Jurkat, Clone E6-1 (cell line): ENCODE measurements around the gene IGF2R. TPM values are rescaled to one million over a fixed set of nuclear protein-coding genes. Genes with fewer than 3 reads are reported as not detected.
A peak's percentile ranks its signal among the peaks of the same experiment; 100 is the strongest.
"Not testable (repeated sequence)": the region's sequence is repeated elsewhere in the genome, so short reads cannot be mapped to it uniquely, and the experiment has no call there.

Source experiments
- DNase-seq: peaks from one replicate; pipeline ENCODE4 v3.0.0-alpha.2; 2011; ENCODE audit warnings: low read depth, low spot score
- H3K4me3 ChIP-seq: 2 replicates; pipeline ENCODE4 v1.5.1; 2011; ENCODE audit warnings: mild to moderate bottlenecking, low read length, control low read depth, moderate library complexity
- polyA plus RNA-seq: library from polyadenylated mRNA; unstranded; fragments of >200 nt; gene quantifications from one replicate; pipeline ENCODE4 v1.2.1, GENCODE V29; 2012; ENCODE audit warnings: missing spikeins; ENCODE audit not compliant: insufficient read length, insufficient read depth

Gene IGF2R
- polyA plus RNA-seq: 53.7 TPM

GRCh38 chr6:159968295-159969203, at the start of gene IGF2R:
Gene IGF2R (plus strand): TSS chr6:159969082. CDS start chr6:159969247, 165 bp downstream.
- peak; percentile 83 for DNase-seq
- H3K4me3 ChIP-seq: peak within 1 kb of the TSS; percentile 78

DNA sequence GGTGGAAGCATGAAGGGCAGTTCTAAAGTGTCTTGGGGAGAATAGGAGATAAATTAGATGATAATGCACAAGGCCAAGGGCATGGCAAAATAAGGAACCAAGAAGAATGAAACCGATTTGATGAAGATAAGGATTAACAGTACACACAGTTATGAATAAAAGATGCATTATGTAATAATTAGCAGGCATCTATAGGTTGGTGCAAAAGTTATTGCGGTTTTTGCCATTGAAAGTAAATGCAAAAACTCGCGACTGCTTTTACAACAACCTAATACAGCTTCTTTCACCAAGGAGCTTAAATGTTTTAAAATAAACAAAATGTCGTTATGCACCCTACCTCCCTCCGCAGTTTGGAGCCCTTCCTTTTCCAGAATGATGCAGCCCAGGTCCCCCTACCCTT, 49.1 kb upstream of the IGF2R start:
- no peak for DNase-seq
- no peak overlapping the region for H3K4me3 ChIP-seq

DNA sequence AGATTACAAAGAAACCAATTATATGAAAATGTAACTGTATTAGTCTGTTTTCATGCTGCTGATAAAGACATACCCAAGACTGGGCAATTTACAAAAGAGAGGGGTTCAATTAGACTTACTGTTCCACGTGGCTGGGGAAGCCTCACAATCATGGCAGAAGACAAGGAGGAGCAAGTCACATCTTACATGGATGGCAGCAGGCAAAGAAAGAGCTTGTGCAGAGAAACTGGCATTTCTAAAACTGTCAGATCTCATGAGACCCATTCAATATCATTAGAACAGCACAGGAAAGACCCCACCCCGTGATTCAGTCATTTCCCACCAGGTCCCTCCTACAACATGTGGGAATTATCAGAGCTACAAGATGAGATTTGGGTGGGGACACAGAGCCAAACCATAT, 44.7 kb upstream of the IGF2R start:
- DNase-seq, H3K4me3 ChIP-seq: not testable (repeated sequence)

DNA sequence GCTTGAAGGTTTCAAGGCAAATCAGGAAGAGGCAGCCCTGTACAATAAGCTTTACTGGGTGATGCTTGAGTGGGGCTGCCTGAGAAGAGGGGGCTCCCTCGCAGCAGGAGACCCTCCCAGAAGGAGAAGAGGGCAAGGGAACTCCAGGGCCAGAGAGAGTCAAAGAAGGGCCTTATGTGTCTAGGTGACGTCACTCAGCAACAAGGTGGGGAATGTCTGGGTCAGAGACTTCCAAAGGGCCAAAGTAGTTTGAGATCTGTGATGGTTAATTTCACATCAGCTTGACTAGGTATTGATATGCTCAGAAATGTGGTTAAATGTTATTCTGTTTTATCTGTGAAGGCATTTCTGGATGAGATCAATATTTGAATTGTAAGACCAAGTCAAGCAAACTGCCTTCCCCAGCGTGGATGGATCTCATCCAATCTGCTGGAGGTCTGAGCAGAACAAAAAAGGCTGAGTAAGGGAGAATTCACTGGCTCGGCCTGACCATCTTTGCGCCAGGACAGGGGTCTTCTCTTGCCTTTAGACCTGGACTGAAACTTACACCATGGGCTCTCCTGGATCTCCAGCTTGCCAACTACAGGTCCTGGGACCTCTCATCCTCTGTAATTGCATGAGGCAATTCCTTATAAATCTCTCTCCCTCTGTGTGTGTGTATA, 42.2 kb upstream of the IGF2R start:
- DNase-seq: no peak
- no peak overlapping the region for H3K4me3 ChIP-seq

DNA sequence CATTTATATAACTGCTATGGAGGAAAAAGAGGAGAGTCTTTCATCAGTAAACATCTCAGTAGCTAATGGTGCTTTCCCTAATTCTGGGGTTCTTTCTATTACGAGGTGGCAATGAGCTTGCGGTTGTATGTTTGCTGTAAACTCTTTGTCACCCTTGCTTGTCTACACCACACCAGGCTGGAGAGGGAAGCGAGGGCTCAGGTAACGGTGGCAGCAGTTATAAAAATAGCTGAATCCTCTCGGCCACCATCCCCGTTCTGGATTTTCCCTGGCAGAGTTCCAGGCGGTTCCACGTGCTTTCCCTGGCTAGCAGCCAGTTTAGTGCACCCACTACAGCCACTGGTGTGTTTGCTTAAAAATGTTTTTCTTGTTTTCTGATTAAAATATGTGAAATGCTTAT, 39.1 kb upstream of the IGF2R start:
- no peak overlapping the region for H3K4me3 ChIP-seq
- no peak for DNase-seq

DNA sequence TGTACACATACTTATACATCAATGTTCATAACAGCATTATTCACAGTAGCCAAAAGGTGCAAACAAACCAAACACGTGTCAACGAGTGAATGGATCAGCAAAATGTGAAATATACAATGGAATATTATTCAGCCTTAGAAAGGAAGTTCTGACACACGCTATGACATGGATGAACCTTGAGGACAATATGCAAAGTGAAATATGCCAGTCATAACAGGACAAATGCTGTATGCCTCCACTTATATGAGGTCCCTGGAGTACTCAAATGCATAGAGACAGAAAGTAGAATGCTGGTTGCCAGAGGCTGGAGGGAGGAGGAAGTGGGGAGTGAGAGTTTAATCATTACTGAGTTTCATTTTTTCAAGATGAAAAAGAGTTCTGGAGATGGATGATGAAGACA, 37.8 kb upstream of the IGF2R start:
- no peak overlapping the region for H3K4me3 ChIP-seq
- no peak for DNase-seq

- no peak overlapping the region for H3K4me3 ChIP-seq
- no peak for DNase-seq
Measured at GRCh38 chr6:159931846-159932245, 37.0 kb upstream of the IGF2R start.

DNA sequence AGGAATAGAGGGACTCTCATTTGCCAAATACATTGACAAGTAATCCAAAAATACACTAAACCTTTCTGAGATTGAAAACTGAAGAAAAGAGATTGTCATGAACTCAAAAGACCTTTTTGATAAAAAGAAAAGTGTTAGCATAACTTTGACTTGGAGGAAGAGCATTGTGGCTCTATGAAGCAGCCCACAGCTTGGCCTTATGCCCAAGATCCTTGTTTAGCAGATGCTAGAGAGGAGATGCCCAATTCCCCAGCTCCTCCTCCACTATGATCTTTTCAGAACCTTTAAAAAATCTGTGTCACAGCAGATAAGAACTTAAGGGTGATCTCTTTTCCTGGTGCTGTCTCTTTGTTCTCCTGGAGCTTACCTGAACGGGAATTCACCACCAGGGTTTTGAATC, 35.8 kb upstream of the IGF2R start:
- DNase-seq: no peak
- H3K4me3 ChIP-seq: no peak overlapping the region

GRCh38 chr6:159934181-159934580, 34.7 kb upstream of the IGF2R start:
- no peak overlapping the region for H3K4me3 ChIP-seq
- DNase-seq: no peak

- H3K4me3 ChIP-seq: no peak overlapping the region
- no peak for DNase-seq
Measured at GRCh38 chr6:159935065-159935464, 33.8 kb upstream of the IGF2R start.

DNA sequence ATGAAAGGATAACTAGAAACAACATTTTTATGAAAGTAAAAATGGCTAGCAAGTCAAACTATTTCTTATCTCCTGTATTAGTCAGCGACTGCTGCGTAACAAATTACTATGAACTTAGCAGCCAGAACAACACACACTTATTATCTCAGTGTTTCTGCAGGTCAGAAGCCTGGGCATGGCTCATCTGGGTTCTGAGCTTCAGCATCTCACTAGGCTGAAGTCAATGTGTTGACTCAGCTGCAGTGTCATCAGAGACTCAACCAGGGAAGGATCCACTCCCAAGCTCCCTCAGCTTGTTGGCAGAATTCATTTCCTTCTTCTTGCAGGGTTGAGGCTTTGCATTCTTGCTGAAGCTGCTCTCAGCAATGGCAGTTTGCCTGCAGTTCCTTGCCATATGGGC, 33.2 kb upstream of the IGF2R start:
- no peak overlapping the region for H3K4me3 ChIP-seq
- no peak for DNase-seq

- DNase-seq: no peak
Measured at GRCh38 chr6:159939591-159940016, 29.3 kb upstream of the IGF2R start.

DNA sequence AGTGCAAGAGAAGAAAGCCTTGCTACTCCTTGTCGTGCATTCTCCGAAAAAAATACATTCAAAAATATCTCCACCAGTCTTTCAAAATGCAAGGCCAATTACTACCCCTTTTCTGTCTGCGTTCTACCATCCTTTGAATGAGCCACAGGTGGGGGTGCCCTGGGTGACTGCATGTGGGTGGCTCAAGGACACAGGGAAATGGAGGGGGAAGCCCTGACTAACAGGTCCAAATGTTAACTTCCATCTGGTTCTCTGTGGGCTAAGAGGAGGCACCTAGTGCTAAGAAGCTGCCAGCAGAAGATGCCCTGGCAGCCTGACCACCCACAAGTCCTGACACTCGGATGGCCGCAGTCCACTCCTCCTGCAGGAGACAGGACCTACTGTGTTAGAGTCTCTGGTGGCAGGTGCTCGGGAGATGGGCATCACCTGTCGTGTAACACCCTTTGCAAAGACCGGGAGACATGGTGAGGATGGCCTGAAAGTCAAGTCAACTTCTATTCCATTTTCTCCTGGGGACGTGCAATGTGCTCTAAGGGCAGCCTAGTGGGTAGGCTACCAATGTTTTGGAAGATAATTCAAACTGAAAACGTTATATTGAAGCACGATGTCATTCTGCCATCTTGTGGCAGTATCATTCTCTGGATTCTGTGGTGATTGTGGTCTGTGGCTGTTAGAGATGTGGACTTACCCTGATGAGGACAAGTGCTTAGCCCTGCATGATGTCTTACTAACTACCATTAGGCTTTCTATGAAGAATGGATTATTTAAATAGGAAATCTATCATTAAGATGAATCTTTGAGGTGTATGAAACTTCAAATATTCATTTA, 27.4 kb upstream of the IGF2R start:
- H3K4me3 ChIP-seq: no peak overlapping the region
- peak; percentile 59 for DNase-seq

More at GRCh38 chr6:159939591-159940016, 29.3 kb upstream of the IGF2R start:
- no peak overlapping the region for H3K4me3 ChIP-seq

DNA sequence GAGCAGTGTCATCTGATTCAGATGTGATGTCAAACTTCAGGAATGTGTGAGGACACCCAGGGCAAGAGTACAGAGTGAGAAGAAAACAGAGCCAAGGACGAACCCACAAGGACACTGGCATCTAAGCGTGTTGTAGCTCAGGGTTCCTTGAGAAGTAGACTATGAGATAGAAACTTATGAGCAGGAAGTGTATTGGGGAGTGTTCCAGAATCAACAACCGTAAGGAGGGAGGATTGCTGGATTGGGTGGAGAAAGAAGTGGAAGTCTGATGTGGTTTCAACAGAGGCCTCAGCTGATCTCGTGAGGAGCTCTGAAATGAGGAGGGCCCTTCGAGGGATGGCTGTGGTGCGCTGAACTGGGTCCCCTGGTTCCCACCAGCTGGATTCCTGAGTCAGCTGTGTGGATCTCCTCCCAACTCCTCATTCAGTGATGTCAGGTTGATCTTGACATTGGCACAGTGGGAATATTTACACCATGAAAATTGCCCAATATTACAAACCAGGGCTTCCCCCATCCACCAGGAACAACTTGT, 25.7 kb upstream of the IGF2R start:
- no peak for DNase-seq

DNA sequence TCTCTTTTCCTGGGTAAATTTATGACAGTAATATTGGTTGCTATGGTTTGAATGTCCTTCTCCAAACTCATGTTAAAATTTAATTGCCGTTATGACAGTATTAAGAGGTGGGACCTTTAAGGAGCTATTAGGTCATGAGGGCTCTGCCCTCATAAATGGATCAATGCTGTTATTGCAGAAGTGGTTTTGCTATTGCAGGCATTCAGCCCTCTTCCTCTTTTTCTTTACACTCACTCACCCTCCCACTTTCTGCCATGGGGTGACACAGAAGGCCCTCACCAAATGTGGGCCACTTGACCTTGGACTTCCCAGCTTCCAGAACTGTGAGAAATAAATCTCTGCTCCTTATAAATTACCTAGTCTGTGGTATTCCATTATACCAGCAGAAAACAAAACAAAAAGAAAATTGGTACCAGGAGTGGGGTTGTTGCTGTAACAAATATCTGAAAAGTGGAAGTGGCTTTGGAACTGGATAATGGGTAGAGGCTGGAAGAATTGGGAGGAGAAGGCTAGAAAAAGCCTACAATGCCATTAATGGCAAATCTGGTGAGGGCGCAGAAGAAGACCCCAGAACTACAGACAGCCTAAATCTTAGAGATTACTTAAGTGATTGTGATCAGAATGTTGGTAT, 24.8 kb upstream of the IGF2R start:
- no peak for DNase-seq
- H3K4me3 ChIP-seq: no peak overlapping the region

More for the DNA sequence above, 25.7 kb upstream of the IGF2R start:
- no peak overlapping the region for H3K4me3 ChIP-seq

DNA sequence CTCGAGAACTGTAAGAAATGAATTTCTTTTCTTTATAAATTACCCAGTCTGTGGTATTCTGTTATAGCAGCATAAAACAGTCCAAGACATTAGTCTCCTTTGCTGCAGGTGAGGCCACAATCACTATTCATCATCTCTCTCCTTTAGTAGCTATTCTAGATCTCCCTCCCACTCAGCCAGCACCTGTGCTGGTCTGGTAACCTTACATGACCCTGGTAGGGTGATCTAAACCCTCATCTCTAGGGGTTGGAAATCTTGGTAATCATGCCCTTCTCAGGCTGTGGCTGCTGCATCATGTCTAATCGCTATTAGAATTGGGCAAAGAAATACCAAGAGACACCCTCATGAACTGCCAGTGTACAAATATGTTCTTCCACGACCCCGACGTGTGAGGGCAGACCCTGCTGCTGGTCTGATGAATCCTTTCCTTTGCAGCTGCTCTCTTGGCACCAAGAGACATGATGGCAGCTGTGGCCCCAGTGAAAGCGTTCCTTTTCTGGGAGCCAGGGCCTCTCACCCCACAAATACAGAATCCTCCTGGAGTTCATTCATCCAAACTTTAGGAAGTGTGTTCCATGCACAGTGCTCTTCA, 23.0 kb upstream of the IGF2R start:
- H3K4me3 ChIP-seq: no peak overlapping the region
- no peak for DNase-seq

- no peak overlapping the region for H3K4me3 ChIP-seq
- no peak for DNase-seq
Measured at GRCh38 chr6:159946912-159947311, 22.0 kb upstream of the IGF2R start.

GRCh38 chr6:159948199-159948598, 20.7 kb upstream of the IGF2R start:
- no peak overlapping the region for H3K4me3 ChIP-seq
- DNase-seq: no peak
